ENCODE measurements around the gene SYNCRIP. TPM values are rescaled to one million over a fixed set of nuclear protein-coding genes. Genes with fewer than 3 reads are reported as not detected.

The SYNCRIP gene
- total and polyA plus RNA-seq, 2 donors (not counting 1 experiment from before 2014, with no cell fraction given), result 7.9 to 88.5 TPM

GRCh38 chr6:85610182-85610895 lies 32.3 kb downstream of the SYNCRIP start:
- no peak overlapping the region for H3K9ac ChIP-seq (ENCODE audit: low read length)
- no peak for DNase-seq
- no peak overlapping the region for H3K27ac ChIP-seq (ENCODE audit: low read length in 2 of 2)
- H3K36me3 ChIP-seq (replicated peaks in 1 of 2; ENCODE audit: control extremely low read depth in 1 of 2, control insufficient read depth in 1 of 2, extremely low read depth in 1 of 2, insufficient read depth in 2 of 2, low read length in 1 of 2), result peaks cover 24 to 51% of the 10 kb centered on the region in 2 experiments
- H2AFZ ChIP-seq (ENCODE audit: insufficient read depth, low read depth, low read length, poor library complexity, severe bottlenecking), result no peak overlapping the region
- peaks cover 3% of the 10 kb centered on the region for H4K20me1 ChIP-seq (ENCODE audit: control insufficient read depth, insufficient read depth, low read length, poor library complexity, severe bottlenecking)
- no peaks in the 10 kb centered on the region for H3K79me2 ChIP-seq (ENCODE audit: control insufficient read depth, insufficient read depth, low read length)
- Mint-ChIP-seq H3K4me1 (no peaks in the 10 kb centered on the region), H3K9me3 (ENCODE audit: insufficient read depth) (no peaks in the 10 kb centered on the region), H3K27me3 (no peaks in the 10 kb centered on the region), H3K27ac (no peak overlapping the region), H3K4me3 (no peak overlapping the region)
- POLR2A ChIA-PET, result no interaction called here
- no peak for TF ChIP-seq CTCF (IDR thresholded peaks at IDR 0.05)
- TF ChIP-seq EZH2 (IDR thresholded peaks at IDR 0.05; ENCODE audit: borderline replicate concordance, insufficient read depth, low read depth, low read length, poor library complexity, severe bottlenecking), result no peak
- ATAC-seq (ENCODE audit: low read depth), result no peak
- WGBS (ENCODE audit: insufficient coverage), result no CpG with 5 or more reads among the region's 2 CpGs
- no peak overlapping the region for H3K4me2 ChIP-seq (replicated peaks; ENCODE audit: low read depth, low read length, poor library complexity, severe bottlenecking)
- no peaks in the 10 kb centered on the region for H3K9me3 ChIP-seq (ENCODE audit: control extremely low read depth in 1 of 3, control insufficient read depth in 2 of 3, insufficient read depth in 1 of 3, low read length in 2 of 3)
- CTCF ChIA-PET, result no interaction called here
- no peak overlapping the region for H3K4me3 ChIP-seq (ENCODE audit: control extremely low read depth in 1 of 5, extremely low read depth in 1 of 5, insufficient read depth in 1 of 5, low read depth in 2 of 5, low read length in 4 of 5)
- no peaks in the 10 kb centered on the region for H3K27me3 ChIP-seq (replicated peaks in 1 of 4; ENCODE audit: control extremely low read depth in 1 of 4, control insufficient read depth in 3 of 4, insufficient read depth in 4 of 4, low read length in 3 of 4)
- H3K4me1 ChIP-seq (ENCODE audit: control insufficient read depth in 2 of 2, insufficient read depth in 2 of 2, low read length in 2 of 2), result no peaks in the 10 kb centered on the region
- intact Hi-C loops (cut with micrococcal nuclease), result loop anchor here (2.0 kb wide), 1 partner anchor 14 kb away; no protein-coding TSS in a partner anchor

GRCh38 chr6:85602100-85602499 lies 40.6 kb downstream of the SYNCRIP start:
- no peaks in the 10 kb centered on the region for H3K79me2 ChIP-seq (ENCODE audit: control insufficient read depth, insufficient read depth, low read length)
- no peak overlapping the region for H3K9ac ChIP-seq (ENCODE audit: low read length)
- H3K27me3 Mint-ChIP-seq, result no peaks in the 10 kb centered on the region
- POLR2A ChIA-PET, result interaction anchor here (0.7 kb wide), 1 partner anchor 24 kb away, joined by 11 read pairs; no protein-coding TSS in a partner anchor
- no peak overlapping the region for H3K4me3 Mint-ChIP-seq
- ATAC-seq (ENCODE audit: low read depth), result no peak
- CTCF ChIA-PET, result no interaction called here
- DNase-seq, result no peak
- H2AFZ ChIP-seq (ENCODE audit: insufficient read depth, low read depth, low read length, poor library complexity, severe bottlenecking), result no peak overlapping the region
- no peaks in the 10 kb centered on the region for H3K4me1 Mint-ChIP-seq
- no peaks in the 10 kb centered on the region for H3K9me3 Mint-ChIP-seq (ENCODE audit: insufficient read depth)
- H3K9me3 ChIP-seq (ENCODE audit: control extremely low read depth in 1 of 3, control insufficient read depth in 2 of 3, insufficient read depth in 1 of 3, low read length in 2 of 3), result no peaks in the 10 kb centered on the region
- no peak overlapping the region for H3K4me2 ChIP-seq (replicated peaks; ENCODE audit: low read depth, low read length, poor library complexity, severe bottlenecking)
- H3K4me3 ChIP-seq (ENCODE audit: control extremely low read depth in 1 of 5, extremely low read depth in 1 of 5, insufficient read depth in 1 of 5, low read depth in 2 of 5, low read length in 4 of 5), result no peak overlapping the region
- H3K27ac Mint-ChIP-seq, result no peak overlapping the region
- H4K20me1 ChIP-seq (ENCODE audit: control insufficient read depth, insufficient read depth, low read length, poor library complexity, severe bottlenecking), result no peaks in the 10 kb centered on the region
- WGBS (ENCODE audit: insufficient coverage), result no CpG with 5 or more reads among the region's 4 CpGs
- intact Hi-C loops (cut with micrococcal nuclease), result no loop called here
- peaks cover 0 to 1% of the 10 kb centered on the region in 2 experiments for H3K36me3 ChIP-seq (replicated peaks in 1 of 2; ENCODE audit: control extremely low read depth in 1 of 2, control insufficient read depth in 1 of 2, extremely low read depth in 1 of 2, insufficient read depth in 2 of 2, low read length in 1 of 2)
- no peak overlapping the region for H3K27ac ChIP-seq (ENCODE audit: low read length in 2 of 2)
- TF ChIP-seq CTCF (IDR thresholded peaks at IDR 0.05), result no peak
- no peak for TF ChIP-seq EZH2 (IDR thresholded peaks at IDR 0.05; ENCODE audit: borderline replicate concordance, insufficient read depth, low read depth, low read length, poor library complexity, severe bottlenecking)
- H3K27me3 ChIP-seq (replicated peaks in 1 of 4; ENCODE audit: control extremely low read depth in 1 of 4, control insufficient read depth in 3 of 4, insufficient read depth in 4 of 4, low read length in 3 of 4), result no peaks in the 10 kb centered on the region
- H3K4me1 ChIP-seq (ENCODE audit: control insufficient read depth in 2 of 2, insufficient read depth in 2 of 2, low read length in 2 of 2), result no peaks in the 10 kb centered on the region

Data from B cell (primary cell).